Calu3 (cell line): ENCODE data around the gene NR2F1. TPM values are rescaled to one million over a fixed set of nuclear protein-coding genes. Genes with fewer than 3 reads are reported as not detected.

Experiments used
- BruUV-seq: library from RNA; stranded (reverse); fragments of 400-500 nt; replicated peaks from 2 replicates; lab custom pipeline; 2021; lab: Mats Ljungman, UMichigan
- CTCF ChIA-PET: fragments of 300-600 bp; sonication (Branson Sonifier 250); formaldehyde crosslinking; loops from one replicate; lab custom pipeline; 2022; ENCODE audit warnings: antibody characterized with exemption; lab: Charles Lee
- DNase-seq: peaks from one replicate; pipeline ENCODE4 v3.0.0; 2022
- H3K27ac Mint-ChIP-seq: one replicate; pipeline ENCODE4 v1.8.0; 2022; ENCODE audit warnings: mixed read lengths; ENCODE audit not compliant: unreplicated experiment
- H3K27me3 Mint-ChIP-seq: one replicate; pipeline ENCODE4 v1.8.0; 2022; ENCODE audit warnings: mixed read lengths; ENCODE audit not compliant: unreplicated experiment
- H3K36me3 Mint-ChIP-seq: one replicate; pipeline ENCODE4 v1.8.0; 2022; ENCODE audit warnings: mild to moderate bottlenecking, moderate library complexity, mixed read lengths; ENCODE audit not compliant: insufficient read depth, unreplicated experiment
- H3K4me1 Mint-ChIP-seq: one replicate; pipeline ENCODE4 v1.8.0; 2022; ENCODE audit warnings: mild to moderate bottlenecking, low read depth, mixed read lengths; ENCODE audit not compliant: unreplicated experiment
- H3K4me3 Mint-ChIP-seq: one replicate; pipeline ENCODE4 v1.8.0; 2022; ENCODE audit warnings: mild to moderate bottlenecking, low read depth, moderate library complexity, mixed read lengths; ENCODE audit not compliant: unreplicated experiment
- H3K9me3 Mint-ChIP-seq: one replicate; pipeline ENCODE4 v1.8.0; 2022; ENCODE audit warnings: low read depth, mixed read lengths; ENCODE audit not compliant: unreplicated experiment
- intact Hi-C: fragments of 100-400 bp; cut with micrococcal nuclease; formaldehyde crosslinking; loops from one replicate; pipeline ENCODE4 v1.10.0; 2022; ENCODE audit not compliant: unreplicated experiment
- total RNA-seq: library from RNA; stranded (reverse); gene quantifications from 2 replicates; pipeline ENCODE4 v1.2.3, GENCODE V29; 2022
- TF ChIP-seq, protein P1 (sequence below): fragments of 200-600 bp; IDR thresholded peaks from one replicate; pipeline ENCODE4 v1.8.0; 2022; ENCODE audit warnings: antibody characterized with exemption; ENCODE audit not compliant: unreplicated experiment

Gene NR2F1
- total RNA-seq, 1 experiment from 2014 or later, result 29.1 TPM

DNA sequence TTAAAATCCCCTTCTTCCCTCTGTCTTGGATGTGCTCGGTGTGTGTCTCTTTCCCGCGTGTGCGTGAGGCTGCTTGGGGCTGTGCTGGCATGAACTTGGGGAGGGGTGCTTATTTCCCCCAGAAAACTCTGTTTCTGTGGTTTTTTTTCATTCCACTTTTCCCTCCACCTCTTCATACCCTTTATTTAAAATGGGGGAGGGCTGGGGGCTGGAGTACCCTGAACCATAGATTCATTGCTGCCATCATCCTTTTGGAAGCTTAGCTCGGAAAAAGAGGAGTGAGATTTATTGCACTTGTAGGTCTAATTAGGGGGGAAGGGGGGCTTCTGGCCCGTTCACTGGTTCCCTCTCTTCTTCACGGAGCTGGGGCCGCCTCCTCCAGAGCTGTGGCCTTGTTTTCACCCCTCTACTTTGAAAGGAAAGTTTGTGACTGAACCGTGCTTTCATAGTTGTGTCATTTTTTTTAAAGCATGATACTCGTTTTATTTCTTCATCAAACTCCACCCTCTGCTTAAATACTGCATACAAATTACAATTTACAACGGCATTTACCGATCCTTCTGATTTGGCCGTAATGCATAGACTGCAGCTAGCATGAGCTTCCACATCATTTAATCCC is 2.9 kb downstream of the NR2F1 start:
- CTCF ChIA-PET, result interaction anchor here (0.7 to 1.6 kb wide), 5 partner anchors 13 to 907 kb away, joined by 3 to 7 read pairs (median 5); no protein-coding TSS in a partner anchor
- no peaks in the 10 kb centered on the region for H3K9me3 Mint-ChIP-seq
- no peak for DNase-seq
- H3K4me1 Mint-ChIP-seq, result peaks cover 15% of the 10 kb centered on the region
- peaks cover 18% of the 10 kb centered on the region for H3K36me3 Mint-ChIP-seq
- no peak overlapping the region for H3K4me3 Mint-ChIP-seq
- TF ChIP-seq, protein P1, sequence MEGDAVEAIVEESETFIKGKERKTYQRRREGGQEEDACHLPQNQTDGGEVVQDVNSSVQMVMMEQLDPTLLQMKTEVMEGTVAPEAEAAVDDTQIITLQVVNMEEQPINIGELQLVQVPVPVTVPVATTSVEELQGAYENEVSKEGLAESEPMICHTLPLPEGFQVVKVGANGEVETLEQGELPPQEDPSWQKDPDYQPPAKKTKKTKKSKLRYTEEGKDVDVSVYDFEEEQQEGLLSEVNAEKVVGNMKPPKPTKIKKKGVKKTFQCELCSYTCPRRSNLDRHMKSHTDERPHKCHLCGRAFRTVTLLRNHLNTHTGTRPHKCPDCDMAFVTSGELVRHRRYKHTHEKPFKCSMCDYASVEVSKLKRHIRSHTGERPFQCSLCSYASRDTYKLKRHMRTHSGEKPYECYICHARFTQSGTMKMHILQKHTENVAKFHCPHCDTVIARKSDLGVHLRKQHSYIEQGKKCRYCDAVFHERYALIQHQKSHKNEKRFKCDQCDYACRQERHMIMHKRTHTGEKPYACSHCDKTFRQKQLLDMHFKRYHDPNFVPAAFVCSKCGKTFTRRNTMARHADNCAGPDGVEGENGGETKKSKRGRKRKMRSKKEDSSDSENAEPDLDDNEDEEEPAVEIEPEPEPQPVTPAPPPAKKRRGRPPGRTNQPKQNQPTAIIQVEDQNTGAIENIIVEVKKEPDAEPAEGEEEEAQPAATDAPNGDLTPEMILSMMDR, result no peak
- BruUV-seq, result TSS peak; percentile 43
- intact Hi-C loops, result loop anchor here (10.0 kb wide), 3 partner anchors 331 to 1269 kb away; a partner anchor contains a TSS
- no peaks in the 10 kb centered on the region for H3K27me3 Mint-ChIP-seq
- peak overlapping the region; percentile 40 for H3K27ac Mint-ChIP-seq

DNA sequence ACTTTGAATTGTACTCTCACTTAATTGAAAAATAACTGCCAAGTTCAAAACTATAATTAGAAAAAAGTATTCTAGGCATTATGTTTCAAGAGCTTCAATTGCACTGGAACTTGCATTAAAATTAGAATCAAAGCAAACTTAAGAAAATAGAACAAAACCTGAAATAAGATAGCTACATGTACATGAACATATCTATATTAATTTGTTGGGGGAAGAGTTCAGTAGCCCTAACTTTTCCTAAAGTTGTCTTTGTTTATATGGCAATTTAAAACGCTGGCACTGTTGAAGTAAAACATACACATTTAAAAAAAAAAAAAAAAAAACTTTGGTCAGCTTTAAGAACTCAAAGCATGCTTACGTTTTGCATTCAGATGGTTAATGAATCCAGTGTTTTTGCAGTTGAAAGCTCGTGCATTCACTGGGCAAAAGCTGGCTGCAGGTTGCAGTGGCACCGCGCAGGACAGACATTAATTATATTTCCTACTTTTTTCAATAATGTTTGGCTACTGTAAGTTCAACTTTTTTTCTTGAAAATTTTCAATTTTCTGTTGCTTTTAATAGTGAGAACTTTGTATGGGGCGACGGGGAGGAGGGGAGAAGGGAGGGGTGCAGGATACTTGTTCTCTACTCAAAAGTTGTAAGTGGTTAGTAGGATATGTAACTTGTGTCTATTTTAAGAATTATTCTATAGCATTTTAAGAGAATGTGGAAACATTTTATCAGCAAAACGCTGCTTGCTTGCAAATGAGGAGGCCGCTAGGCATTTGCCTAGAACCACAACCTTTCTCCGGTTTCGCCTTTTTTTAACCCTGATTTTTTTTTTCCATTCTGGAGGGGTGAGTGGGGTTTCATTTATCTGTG is 3.9 kb downstream of the NR2F1 start:
- CTCF ChIA-PET, result interaction anchor here (0.6 to 1.0 kb wide), 4 partner anchors 15 to 1234 kb away, joined by 3 to 5 read pairs (median 4); no protein-coding TSS in a partner anchor
- Mint-ChIP-seq H3K4me3 (no peak overlapping the region), H3K27ac (no peak overlapping the region), H3K36me3 (peaks cover 18% of the 10 kb centered on the region), H3K4me1 (peaks cover 15% of the 10 kb centered on the region), H3K9me3 (no peaks in the 10 kb centered on the region), H3K27me3 (no peaks in the 10 kb centered on the region)
- no TSS peak for BruUV-seq
- no peak for DNase-seq
- intact Hi-C loops, result loop anchor here (10.0 kb wide), 3 partner anchors 332 to 1268 kb away; a partner anchor contains a TSS
- TF ChIP-seq, protein P1, result no peak

DNA sequence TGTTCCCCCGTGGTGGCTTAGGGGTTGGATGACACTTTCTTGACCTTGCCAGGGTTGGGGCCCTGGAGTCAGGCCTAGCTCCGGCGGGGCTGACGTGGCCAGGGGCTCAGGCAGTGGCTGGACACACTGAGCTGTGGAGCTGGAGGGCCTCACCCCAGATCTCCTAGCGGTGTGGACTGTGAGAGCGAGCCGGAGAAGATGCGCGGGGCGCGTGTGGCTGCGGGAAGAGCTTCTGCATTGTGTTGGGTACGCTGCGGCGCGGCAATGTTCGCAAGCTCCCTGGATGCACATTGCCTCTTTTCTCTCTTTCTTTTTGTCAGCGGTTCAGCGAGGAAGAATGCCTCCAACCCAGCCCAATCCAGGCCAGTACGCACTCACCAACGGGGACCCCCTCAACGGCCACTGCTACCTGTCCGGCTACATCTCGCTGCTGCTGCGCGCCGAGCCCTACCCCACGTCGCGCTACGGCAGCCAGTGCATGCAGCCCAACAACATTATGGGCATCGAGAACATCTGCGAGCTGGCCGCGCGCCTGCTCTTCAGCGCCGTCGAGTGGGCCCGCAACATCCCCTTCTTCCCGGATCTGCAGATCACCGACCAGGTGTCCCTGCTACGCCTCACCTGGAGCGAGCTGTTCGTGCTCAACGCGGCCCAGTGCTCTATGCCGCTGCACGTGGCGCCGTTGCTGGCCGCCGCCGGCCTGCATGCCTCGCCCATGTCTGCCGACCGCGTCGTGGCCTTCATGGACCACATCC is 4.8 kb downstream of the NR2F1 start:
- Mint-ChIP-seq H3K36me3 (peaks cover 18% of the 10 kb centered on the region), H3K9me3 (no peaks in the 10 kb centered on the region), H3K4me3 (no peak overlapping the region), H3K27me3 (no peaks in the 10 kb centered on the region), H3K27ac (no peak overlapping the region), H3K4me1 (peaks cover 15% of the 10 kb centered on the region)
- intact Hi-C loops, result loop anchor here (10.0 kb wide), 3 partner anchors 333 to 1267 kb away; a partner anchor contains a TSS
- CTCF ChIA-PET, result interaction anchor here (0.6 to 1.0 kb wide), 3 partner anchors 33 to 1234 kb away, joined by 3 to 5 read pairs (median 4); no protein-coding TSS in a partner anchor
- TF ChIP-seq, protein P1, result no peak
- DNase-seq, result no peak
- BruUV-seq, result no TSS peak
